GM18505 (cell line): ENCODE measurements around the gene CBX4.

Source experiments
- ATAC-seq: cut with Tn5 transposase; IDR thresholded peaks from one replicate; pipeline ENCODE4 v1.9.1; 2021; ENCODE audit not compliant: unreplicated experiment
- POLR2A ChIP-seq: IDR thresholded peaks from 4 replicates; pipeline ENCODE4 v1.6.1; 2011; ENCODE audit warnings: borderline replicate concordance; ENCODE audit not compliant: insufficient read depth, insufficient read length; ENCODE audit errors: extremely low read depth

Gene CBX4

DNA sequence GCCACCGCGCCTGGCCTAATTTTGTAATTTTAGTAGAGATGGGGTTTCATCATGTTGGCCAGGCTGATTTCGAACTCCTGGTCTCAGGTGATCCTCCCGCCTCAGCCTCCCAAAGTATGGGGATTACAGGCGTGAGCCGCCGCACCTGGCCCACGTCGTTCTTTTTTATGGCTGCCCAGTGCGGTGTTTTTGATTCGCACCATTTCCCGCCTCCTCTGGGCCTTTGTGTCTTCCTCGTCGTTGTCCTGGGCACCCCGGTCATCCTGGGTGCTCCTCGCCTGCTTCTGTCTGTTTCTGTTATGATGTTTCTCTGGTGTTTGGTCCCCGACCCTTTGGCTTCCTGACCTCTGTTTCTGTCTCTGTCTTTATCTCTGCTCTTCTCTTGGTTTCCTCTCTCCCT, 15.0 kb downstream of the CBX4 start:
- no peak for ATAC-seq
- TF ChIP-seq POLR2A = no peak

DNA sequence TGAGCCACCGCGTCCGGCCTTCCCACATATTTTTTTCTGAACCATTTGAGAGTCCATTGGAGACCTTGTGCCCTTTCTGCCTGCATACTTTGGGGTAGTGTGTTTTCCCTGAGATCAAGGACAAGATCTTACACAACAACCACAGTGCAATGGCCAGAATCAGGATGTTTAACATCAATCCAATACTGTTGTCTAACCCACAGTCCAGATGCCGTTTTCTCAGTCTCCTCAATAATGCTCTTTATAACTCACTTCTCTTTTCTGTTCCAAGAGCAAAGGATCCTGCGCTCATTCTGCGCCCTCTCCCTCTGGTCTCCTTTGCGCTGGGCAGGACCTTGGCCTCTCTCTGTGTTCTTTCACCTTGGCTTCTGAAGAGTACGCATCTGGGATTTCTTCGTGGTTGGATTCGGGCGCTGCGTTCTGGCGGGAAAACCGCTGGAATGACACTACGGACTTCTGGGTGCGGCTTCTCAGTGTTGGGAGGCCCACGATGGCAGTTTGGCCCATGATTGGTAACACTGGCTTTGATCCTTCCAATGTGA, 16.6 kb downstream of the CBX4 start:
- ATAC-seq = no peak
- TF ChIP-seq POLR2A = no peak

DNA sequence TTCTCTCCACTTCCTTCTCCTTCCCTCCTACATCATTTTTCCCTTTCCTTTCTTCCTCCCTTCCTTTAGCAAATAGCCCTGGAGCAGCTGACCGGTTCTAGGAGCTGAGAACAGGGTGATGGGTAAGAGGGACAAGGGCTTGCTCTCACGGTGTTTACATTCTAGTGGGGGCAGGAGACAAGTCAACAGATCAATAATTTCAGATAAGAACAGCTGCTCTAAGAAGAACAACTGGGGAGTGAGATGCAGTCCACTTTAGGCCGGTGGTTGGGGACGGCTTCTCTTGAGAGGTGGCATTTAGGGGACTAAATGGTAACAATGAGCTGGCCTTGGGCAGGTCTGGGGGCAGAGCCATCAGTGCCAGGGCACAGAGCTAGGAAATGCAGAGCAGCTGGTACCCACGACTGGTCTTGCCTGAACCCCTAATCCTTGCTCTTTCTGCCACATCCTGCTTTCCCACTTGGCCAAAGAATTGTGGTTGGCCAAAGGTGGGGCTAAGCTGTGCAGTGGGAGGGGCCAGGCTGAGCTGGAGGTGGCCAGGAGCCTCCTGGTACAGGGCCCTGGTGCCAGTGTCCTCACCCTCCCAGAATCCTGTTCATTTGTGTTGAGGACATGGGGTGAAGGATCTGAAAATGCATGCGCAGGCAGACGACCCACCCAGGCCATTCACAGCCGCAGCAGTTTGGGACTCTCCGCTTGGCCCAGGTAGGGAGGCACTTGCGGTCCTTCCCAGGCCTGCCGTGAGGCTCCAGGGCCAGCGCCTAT, 17.7 kb downstream of the CBX4 start:
- ATAC-seq = no peak
- TF ChIP-seq POLR2A = no peak

DNA sequence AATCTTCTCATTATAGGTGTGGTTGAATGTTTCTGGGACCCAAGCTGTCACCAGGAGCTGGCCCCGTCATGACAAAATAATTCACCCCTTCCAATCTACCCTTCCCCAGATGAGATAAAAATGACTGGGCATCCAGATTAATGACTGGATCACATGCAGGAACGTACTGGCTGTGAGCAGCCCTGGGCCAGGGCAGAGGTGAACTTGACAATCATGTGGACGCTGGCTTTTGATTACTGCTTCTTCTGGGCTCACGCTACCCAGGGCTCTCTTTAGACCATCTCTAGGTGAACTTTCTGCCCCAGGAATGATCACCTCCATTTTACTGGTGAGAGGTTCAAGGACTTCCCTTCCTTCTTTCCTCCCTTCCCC, 18.3 kb downstream of the CBX4 start:
- no peak for ATAC-seq
- no peak for TF ChIP-seq POLR2A

DNA sequence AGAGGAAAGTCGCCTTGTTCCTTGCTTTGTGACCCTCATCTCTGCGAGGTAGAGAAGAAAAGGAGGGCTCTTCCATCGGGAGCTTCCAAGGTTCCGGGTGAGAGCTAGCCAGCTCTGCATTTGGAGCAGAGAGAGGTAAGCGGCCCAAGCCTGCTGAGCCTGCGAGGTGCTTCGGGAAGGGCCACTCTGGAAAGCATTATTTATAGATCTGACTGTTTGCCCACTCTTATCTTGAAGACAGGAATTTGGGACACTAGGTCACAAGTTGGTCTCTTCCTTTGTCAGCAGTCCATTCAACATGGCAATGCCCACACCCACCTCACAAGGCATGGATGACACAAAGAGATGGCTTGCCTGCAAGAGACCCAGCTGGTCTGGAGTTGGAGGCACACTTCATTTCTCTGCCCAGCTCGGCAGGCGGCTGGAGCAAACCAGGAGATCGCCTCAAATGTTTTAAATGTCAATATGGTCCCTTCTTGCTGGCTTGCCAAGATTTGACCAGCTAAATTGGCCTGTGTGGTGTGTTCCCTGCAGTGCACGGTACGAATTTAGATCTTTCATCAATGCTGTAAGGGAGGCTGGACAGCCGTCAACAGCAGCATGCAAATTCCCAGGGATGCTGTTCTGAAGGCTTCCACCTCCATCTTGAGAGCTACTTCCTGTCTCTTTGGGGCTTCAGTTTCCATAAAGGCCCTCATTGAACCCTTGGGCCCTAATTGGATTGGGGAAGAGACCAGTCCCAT, 19.5 kb downstream of the CBX4 start:
- ATAC-seq = no peak
- no peak for TF ChIP-seq POLR2A

DNA sequence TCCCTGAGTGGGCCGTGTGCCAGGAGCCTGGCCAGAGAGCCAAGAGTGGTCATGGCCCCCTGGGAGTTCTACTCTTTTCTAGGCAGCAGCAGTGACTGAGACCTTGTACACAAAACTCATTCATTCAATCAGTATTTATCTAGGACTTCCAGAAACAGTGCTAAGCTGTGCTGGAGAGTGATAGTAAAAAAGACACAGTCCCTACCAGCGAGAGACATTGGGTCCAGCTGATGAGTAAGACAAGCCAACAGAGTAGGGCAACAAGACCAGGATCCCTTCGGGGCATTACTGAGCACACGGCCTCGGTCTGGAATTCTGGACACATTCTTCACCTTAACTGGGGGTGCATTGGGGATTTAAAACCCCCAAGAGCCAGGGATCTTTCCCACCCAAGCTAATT, 20.2 kb downstream of the CBX4 start:
- TF ChIP-seq POLR2A = no peak
- ATAC-seq = no peak

DNA sequence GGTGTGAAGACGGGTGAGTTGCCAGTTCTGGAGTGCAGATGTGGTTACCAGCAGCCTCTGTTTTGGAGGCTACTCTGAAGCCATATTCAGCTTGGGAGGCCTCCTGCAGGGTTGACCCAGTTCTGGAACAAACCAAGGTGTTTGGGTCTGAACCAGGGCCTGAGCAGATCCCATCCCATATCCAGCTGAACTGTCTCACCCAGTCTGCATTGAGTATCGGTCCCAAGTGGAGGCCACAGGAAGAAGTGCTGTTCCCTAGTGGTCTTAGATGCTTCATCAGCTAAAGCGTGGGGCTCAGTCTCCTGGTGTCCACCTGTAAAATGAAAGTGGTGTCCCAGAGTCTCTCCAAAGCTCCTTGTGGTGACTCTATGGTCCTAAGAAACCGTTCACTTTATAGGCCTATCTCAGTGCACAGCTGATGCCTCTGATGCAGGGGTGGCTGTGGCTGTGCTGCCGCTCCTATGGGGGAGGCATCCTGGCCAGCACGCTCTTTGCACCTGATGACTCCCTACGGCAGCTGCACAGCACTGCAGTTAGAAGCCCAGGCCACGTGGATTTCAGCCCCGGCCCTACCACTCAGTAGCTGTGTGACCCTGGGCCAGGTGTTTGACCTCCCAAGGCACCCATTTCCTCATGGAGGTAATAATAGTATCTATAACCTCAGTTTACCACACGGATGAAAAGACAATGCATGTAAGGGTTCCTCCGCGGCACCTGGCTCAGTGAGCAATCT, 21.0 kb downstream of the CBX4 start:
- ATAC-seq = no peak

DNA sequence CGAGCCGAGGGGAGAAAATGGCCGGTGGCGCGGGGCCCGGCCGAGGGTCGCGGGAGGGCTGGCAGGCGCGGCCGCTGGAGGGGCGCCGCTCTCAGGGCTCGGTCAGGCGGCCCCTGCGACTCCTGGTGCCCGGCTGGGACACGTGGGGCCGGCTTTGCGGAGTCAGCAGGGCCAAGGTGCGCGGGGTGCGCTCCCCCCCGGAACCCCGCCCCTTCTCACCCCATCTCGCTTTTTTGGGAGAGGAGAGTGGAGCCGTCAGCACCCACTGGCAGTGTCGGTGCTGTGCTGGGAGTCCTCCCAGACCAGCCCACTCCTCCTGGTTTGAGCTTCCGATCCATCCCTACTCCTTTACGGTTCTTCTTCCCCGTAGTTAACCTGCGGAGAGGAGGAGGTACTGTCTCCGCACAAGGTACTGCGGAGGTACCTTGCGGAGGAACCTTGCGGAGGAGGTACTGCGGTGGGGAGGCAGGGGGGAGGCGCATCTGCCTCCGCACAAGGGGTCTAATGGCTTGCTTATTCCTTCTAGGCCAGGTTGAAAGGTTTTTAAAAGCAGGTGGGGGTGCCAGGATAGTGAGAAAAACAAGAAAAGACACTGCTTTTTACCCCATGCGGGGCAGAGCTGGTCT, 23.3 kb downstream of the CBX4 start:
- no peak for ATAC-seq
- no peak for TF ChIP-seq POLR2A

More for the DNA sequence above, 21.0 kb downstream of the CBX4 start:
- no peak for TF ChIP-seq POLR2A

DNA sequence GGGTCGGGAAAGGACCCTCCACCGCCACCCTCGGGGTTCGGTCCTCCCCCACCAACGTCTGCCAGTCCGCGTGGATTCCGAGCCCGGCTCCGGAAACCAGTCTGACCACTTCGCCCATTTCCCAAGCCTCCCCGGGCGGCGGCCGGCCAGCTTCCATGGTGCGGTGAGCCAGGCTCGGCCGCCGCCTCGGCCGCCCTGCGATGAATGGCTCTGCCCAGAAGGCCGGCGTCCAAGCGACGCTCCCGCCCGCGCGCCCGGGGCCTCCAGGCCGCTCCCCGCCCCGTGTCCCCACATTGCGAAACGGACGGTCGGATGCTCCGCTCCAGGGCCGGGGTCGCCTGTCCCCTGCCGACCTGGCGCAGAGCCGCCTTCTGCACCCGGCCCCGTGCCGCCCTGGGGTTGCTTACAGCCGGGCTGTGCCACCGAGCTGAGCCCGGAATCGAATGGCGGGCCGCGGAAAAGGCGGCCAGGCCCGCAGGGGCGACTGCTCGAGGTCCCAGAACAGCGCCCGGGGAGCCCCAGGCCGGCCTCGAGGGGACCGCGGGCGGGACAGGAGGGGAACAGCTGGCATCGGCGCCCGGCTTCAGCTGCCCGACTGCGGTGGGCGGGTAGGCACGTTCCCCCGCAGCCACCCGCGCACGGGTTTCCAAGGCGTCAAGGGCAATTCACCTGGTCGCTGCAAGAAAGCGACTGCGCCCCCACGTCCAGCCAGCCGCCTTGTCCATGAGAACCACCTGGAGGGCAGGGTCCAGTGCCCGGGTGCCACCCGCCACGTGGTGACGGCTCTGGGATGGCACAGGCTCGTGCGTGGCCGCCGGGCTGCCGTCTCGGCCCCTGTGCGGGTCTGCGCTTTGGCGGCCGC, 24.0 kb downstream of the CBX4 start:
- no peak for ATAC-seq
- TF ChIP-seq POLR2A = no peak

DNA sequence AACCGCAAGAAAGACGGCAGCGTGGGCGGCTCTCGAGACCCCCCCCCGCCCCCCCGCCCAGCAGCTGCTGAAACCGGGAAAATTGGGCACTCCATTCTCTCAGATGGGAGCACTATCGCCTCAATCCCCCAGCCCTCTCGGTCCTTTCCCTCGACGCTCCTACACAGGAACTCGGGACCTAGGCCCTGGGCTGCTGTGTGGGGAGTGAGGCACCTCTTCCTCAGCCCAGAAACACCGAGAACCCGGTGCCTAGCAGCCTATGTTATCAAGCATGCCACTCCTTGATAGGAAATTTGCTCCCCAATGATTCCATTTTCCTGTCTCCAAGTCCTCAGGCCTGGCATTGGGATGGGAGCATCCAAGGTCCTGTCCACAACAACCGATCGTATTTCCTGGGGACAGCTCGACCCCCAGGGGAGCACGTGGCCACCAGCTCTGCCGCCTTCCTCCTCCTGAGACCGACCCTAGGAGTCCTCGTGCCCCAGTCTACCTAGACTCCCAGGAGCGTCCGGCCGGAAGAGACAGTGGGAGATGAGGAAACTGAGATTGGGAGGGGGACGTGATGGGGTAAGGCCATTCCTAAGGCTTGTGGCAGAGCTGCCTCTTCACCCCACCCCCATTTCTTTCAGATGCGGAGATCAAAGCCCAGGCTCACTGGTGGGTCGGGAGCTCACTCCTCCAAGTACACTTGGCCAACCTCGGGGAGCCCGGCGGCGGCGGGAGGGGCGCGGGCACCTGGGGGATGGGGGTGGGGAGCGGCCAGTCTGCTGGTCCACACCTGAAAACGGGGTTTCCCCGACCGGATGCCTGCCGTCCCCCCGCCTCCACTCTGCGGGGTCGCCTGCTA, 24.9 kb downstream of the CBX4 start:
- TF ChIP-seq POLR2A = no peak
- ATAC-seq = no peak

DNA sequence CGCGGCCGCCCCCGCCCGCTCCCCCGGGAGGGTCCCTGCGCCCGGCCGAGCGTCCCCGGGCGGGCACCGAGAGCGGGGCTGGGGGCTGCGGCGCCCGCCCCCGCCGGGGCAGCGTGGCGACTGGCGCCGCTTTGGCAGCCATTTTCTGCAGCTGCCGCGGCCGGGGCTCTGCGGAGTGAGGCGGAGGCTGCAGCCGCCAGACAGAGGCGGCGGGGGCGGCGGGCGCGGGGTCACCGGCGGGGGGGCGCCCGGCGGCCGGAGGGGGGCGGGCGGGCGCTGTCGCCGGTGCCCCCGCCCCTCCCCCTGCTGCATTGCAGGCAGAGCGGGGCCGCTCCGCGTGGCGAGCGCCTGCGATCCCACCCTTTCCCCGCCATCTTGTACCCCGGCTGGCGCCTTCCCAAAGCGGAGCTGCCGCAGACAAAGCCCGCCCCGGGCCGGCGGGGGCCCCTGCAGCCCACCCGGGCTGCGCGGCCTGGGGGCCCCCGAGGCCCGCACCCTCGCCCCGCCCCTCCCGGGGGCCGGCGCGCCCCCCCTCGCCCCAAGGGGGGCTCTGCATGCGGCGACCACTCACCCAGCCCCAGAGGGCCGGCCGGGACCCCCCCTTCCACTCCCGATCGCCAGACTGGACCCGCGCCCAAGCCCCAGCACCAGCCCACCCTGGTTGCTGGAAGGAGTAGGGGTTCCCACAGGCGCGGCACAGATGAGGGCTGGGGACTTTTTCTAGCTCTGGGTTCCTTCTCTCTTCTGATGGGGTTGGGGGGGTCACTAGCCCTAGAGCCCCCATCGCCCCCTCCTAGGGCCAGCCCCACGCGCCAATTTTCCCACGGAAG, 25.7 kb downstream of the CBX4 start:
- no peak for TF ChIP-seq POLR2A
- ATAC-seq = no peak
